ENCODE measurements around the gene RINT1. TPM values are rescaled to one million over a fixed set of nuclear protein-coding genes. Genes with fewer than 3 reads are reported as not detected.

The RINT1 gene
- total RNA-seq, 2 donors from 2014 or later, result 12.6 to 17.4 TPM

GRCh38 chr7:105493923-105494315 lies 38.1 kb upstream of the RINT1 start:
- intact Hi-C loops (cut with DNase I), result no loop called here
- 41% methylated on average over 5 of the region's 5 CpGs for WGBS
- Histone ChIP-seq H3K9me3 (no peaks in the 10 kb centered on the region), H3K27ac (no peak overlapping the region), H3K4me3 (no peak overlapping the region), H3K27me3 (replicated peaks; ENCODE audit: insufficient read depth) (no peaks in the 10 kb centered on the region), H3K4me1 (replicated peaks) (no peaks in the 10 kb centered on the region), H3K36me3 (no peaks in the 10 kb centered on the region)
- TF ChIP-seq POLR2AphosphoS5 (IDR thresholded peaks at IDR 0.05) (no peak), POLR2A (IDR thresholded peaks at IDR 0.05) (no peak), CTCF (IDR thresholded peaks at IDR 0.05) (no peak)
- DNase-seq (ENCODE audit: low spot score), result peak; percentile 50

- intact Hi-C loops (cut with DNase I), result no loop called here
- DNase-seq (ENCODE audit: low spot score), result no peak
Measured at GRCh38 chr7:105496521-105496920, 35.5 kb upstream of the RINT1 start.

GRCh38 chr7:105497016-105497415 lies 35.0 kb upstream of the RINT1 start:
- no peaks in the 10 kb centered on the region for H3K27me3 ChIP-seq (replicated peaks; ENCODE audit: insufficient read depth)
- no peaks in the 10 kb centered on the region for H3K4me1 ChIP-seq (replicated peaks)
- intact Hi-C loops (cut with DNase I), result no loop called here
- TF ChIP-seq POLR2AphosphoS5 (IDR thresholded peaks at IDR 0.05), result no peak
- no peak for TF ChIP-seq CTCF (IDR thresholded peaks at IDR 0.05)
- no peak for TF ChIP-seq POLR2A (IDR thresholded peaks at IDR 0.05)
- H3K9me3 ChIP-seq, result no peaks in the 10 kb centered on the region
- H3K4me3 ChIP-seq, result no peak overlapping the region
- no peak for DNase-seq (ENCODE audit: low spot score)
- no peaks in the 10 kb centered on the region for H3K36me3 ChIP-seq
- WGBS, result 38% methylated on average over 5 of the region's 5 CpGs
- no peak overlapping the region for H3K27ac ChIP-seq

More at GRCh38 chr7:105496521-105496920, 35.5 kb upstream of the RINT1 start:
- no peak overlapping the region for H3K4me3 ChIP-seq
- no peaks in the 10 kb centered on the region for H3K27me3 ChIP-seq (replicated peaks; ENCODE audit: insufficient read depth)
- no peaks in the 10 kb centered on the region for H3K4me1 ChIP-seq (replicated peaks)
- no peaks in the 10 kb centered on the region for H3K36me3 ChIP-seq
- TF ChIP-seq POLR2AphosphoS5 (IDR thresholded peaks at IDR 0.05), result no peak
- TF ChIP-seq CTCF (IDR thresholded peaks at IDR 0.05), result no peak
- no peak for TF ChIP-seq POLR2A (IDR thresholded peaks at IDR 0.05)
- H3K27ac ChIP-seq, result no peak overlapping the region
- H3K9me3 ChIP-seq, result no peaks in the 10 kb centered on the region
- WGBS, result 38% methylated on average over 2 of the region's 2 CpGs

- intact Hi-C loops (cut with DNase I), result no loop called here
- Histone ChIP-seq H3K27me3 (replicated peaks; ENCODE audit: insufficient read depth) (no peaks in the 10 kb centered on the region), H3K4me1 (replicated peaks) (no peaks in the 10 kb centered on the region), H3K4me3 (no peak overlapping the region), H3K9me3 (no peaks in the 10 kb centered on the region), H3K27ac (no peak overlapping the region), H3K36me3 (no peaks in the 10 kb centered on the region)
- TF ChIP-seq POLR2A (IDR thresholded peaks at IDR 0.05), result no peak
- no peak for TF ChIP-seq CTCF (IDR thresholded peaks at IDR 0.05)
- no peak for TF ChIP-seq POLR2AphosphoS5 (IDR thresholded peaks at IDR 0.05)
- WGBS, result 91% methylated on average over 9 of the region's 9 CpGs
- no peak for DNase-seq (ENCODE audit: low spot score)
Measured at GRCh38 chr7:105502173-105502572, 29.8 kb upstream of the RINT1 start.

GRCh38 chr7:105512415-105512814 lies 19.6 kb upstream of the RINT1 start:
- H3K9me3 ChIP-seq, result no peaks in the 10 kb centered on the region
- H3K4me3 ChIP-seq, result no peak overlapping the region
- 80% methylated on average over 4 of the region's 4 CpGs for WGBS
- no peaks in the 10 kb centered on the region for H3K27me3 ChIP-seq (replicated peaks; ENCODE audit: insufficient read depth)
- no peak for DNase-seq (ENCODE audit: low spot score)
- H3K4me1 ChIP-seq (replicated peaks), result no peaks in the 10 kb centered on the region
- no peak for TF ChIP-seq CTCF (IDR thresholded peaks at IDR 0.05)
- TF ChIP-seq POLR2AphosphoS5 (IDR thresholded peaks at IDR 0.05), result no peak
- TF ChIP-seq POLR2A (IDR thresholded peaks at IDR 0.05), result no peak
- intact Hi-C loops (cut with DNase I), result no loop called here
- H3K27ac ChIP-seq, result no peak overlapping the region
- no peaks in the 10 kb centered on the region for H3K36me3 ChIP-seq
